MM.1S (cell line): ENCODE measurements around the gene LRRC27.
"Not testable (repeated sequence)": the region's sequence is repeated elsewhere in the genome, so short reads cannot be mapped to it uniquely, and the experiment has no call there.

Source experiments
- DNase-seq: peaks from one replicate; pipeline ENCODE4 v3.0.0-alpha.2; 2015
- H2AFZ ChIP-seq: fragments of 300-600 bp; sonication (generic); 2 replicates; pipeline ENCODE4 v1.6.0; 2016; ENCODE audit warnings: antibody characterized with exemption, low read length
- H3F3A ChIP-seq: fragments of 300-600 bp; sonication (generic); 2 replicates; pipeline ENCODE4 v1.6.1; 2016; ENCODE audit warnings: mild to moderate bottlenecking, antibody characterized with exemption, low read length, moderate library complexity, mixed read lengths; ENCODE audit not compliant: insufficient read depth
- H3K27ac ChIP-seq: fragments of 300-600 bp; sonication (generic); 2 replicates; pipeline ENCODE4 v1.5.1; 2016; ENCODE audit warnings: mild to moderate bottlenecking, low read length
- H3K27me3 ChIP-seq: fragments of 300-600 bp; sonication (generic); replicated peaks from 2 replicates; pipeline ENCODE4 v1.6.0; 2016; ENCODE audit warnings: low read length; ENCODE audit not compliant: insufficient read depth
- H3K36me3 ChIP-seq: fragments of 300-600 bp; sonication (generic); replicated peaks from 2 replicates; pipeline ENCODE4 v1.6.1; 2016; ENCODE audit warnings: mild to moderate bottlenecking, low read length, mixed read lengths; ENCODE audit not compliant: insufficient read depth
- H3K4me1 ChIP-seq: fragments of 300-600 bp; sonication (generic); 2 replicates; pipeline ENCODE4 v1.6.1; 2016; ENCODE audit warnings: low read length, mixed read lengths
- H3K4me2 ChIP-seq: fragments of 300-600 bp; sonication (generic); 2 replicates; pipeline ENCODE4 v1.6.0; 2016; ENCODE audit warnings: low read depth, low read length
- H3K4me3 ChIP-seq: fragments of 300-600 bp; sonication (generic); 2 replicates; pipeline ENCODE4 v1.5.1; 2016; ENCODE audit warnings: low read length, mixed read lengths
- H3K79me2 ChIP-seq: fragments of 300-600 bp; sonication (generic); 2 replicates; pipeline ENCODE4 v1.6.1; 2016; ENCODE audit warnings: mixed run types, low read length, mixed read lengths
- H3K9ac ChIP-seq: fragments of 300-600 bp; sonication (generic); 2 replicates; pipeline ENCODE4 v1.6.1; 2016; ENCODE audit warnings: low read length, mixed read lengths
- H3K9me2 ChIP-seq: fragments of 300-600 bp; sonication (generic); replicated peaks from 2 replicates; pipeline ENCODE4 v1.6.1; 2016; ENCODE audit warnings: mild to moderate bottlenecking, low read length, mixed read lengths; ENCODE audit not compliant: insufficient read depth
- H3K9me3 ChIP-seq: fragments of 300-600 bp; sonication (generic); replicated peaks from 2 replicates; pipeline ENCODE4 v1.6.1; 2016; ENCODE audit warnings: mild to moderate bottlenecking, low read length, mixed read lengths; ENCODE audit not compliant: insufficient read depth
- H4K20me1 ChIP-seq: fragments of 300-600 bp; sonication (generic); 2 replicates; pipeline ENCODE4 v1.6.1; 2016; ENCODE audit warnings: mild to moderate bottlenecking, low read length, moderate library complexity, mixed read lengths; ENCODE audit not compliant: insufficient read depth
- CTCF ChIP-seq: fragments of 300-600 bp; sonication (generic); IDR thresholded peaks from 2 replicates; pipeline ENCODE4 v1.5.1; 2016; ENCODE audit warnings: antibody characterized with exemption, low read length, mixed read lengths
- EZH2 ChIP-seq: fragments of 300-600 bp; sonication (generic); optimal IDR thresholded peaks from 2 replicates; pipeline ENCODE3; 2017; ENCODE audit warnings: low read depth, mild to moderate bottlenecking, antibody characterized with exemption, low read length, mixed read lengths
- EZH2phosphoT487 ChIP-seq: fragments of 300-600 bp; sonication (generic); IDR thresholded peaks from 2 replicates; pipeline ENCODE4 v1.6.1; 2018; ENCODE audit warnings: antibody characterized with exemption, low read length

Gene LRRC27

GRCh38 chr10:132375116-132375794 lies 43.3 kb downstream of the LRRC27 start:
- Histone ChIP-seq H3F3A (no peaks in the 10 kb centered on the region), H3K9me2 (no peaks in the 10 kb centered on the region), H3K36me3 (no peaks in the 10 kb centered on the region), H3K4me2 (no peak overlapping the region), H3K79me2 (no peaks in the 10 kb centered on the region), H3K27me3 (peaks cover 83% of the 10 kb centered on the region), H3K9me3 (no peaks in the 10 kb centered on the region), H3K27ac (no peak overlapping the region), H3K9ac (no peak overlapping the region), H2AFZ (no peak overlapping the region), H3K4me1 (no peaks in the 10 kb centered on the region), H4K20me1 (no peaks in the 10 kb centered on the region), H3K4me3 (no peak overlapping the region)
- DNase-seq: no peak
- TF ChIP-seq CTCF (no peak), EZH2phosphoT487 (no peak)

GRCh38 chr10:132375795-132376297 lies 43.9 kb downstream of the LRRC27 start:
- no peaks in the 10 kb centered on the region for H3K36me3 ChIP-seq
- no peak for DNase-seq
- H3K4me3 ChIP-seq: no peak overlapping the region
- H3K27ac ChIP-seq: no peak overlapping the region
- H3K9me2 ChIP-seq: no peaks in the 10 kb centered on the region
- H3K4me1 ChIP-seq: no peaks in the 10 kb centered on the region
- no peak overlapping the region for H3K4me2 ChIP-seq
- TF ChIP-seq EZH2 (no peak), EZH2phosphoT487 (no peak), CTCF (no peak)
- no peak overlapping the region for H3K9ac ChIP-seq
- H3K79me2 ChIP-seq: no peaks in the 10 kb centered on the region
- H4K20me1 ChIP-seq: no peaks in the 10 kb centered on the region
- H3F3A ChIP-seq: no peaks in the 10 kb centered on the region
- peaks cover 85% of the 10 kb centered on the region for H3K27me3 ChIP-seq
- no peak overlapping the region for H2AFZ ChIP-seq
- H3K9me3 ChIP-seq: no peaks in the 10 kb centered on the region

GRCh38 chr10:132376394-132376851 lies 44.4 kb downstream of the LRRC27 start:
- Histone ChIP-seq H4K20me1 (no peaks in the 10 kb centered on the region), H3K27ac (no peak overlapping the region), H3K4me1 (no peaks in the 10 kb centered on the region), H3K9me2 (no peaks in the 10 kb centered on the region), H3F3A (no peaks in the 10 kb centered on the region), H3K9ac (no peak overlapping the region), H3K27me3 (peaks cover 85% of the 10 kb centered on the region), H3K9me3 (no peaks in the 10 kb centered on the region), H3K36me3 (no peaks in the 10 kb centered on the region), H2AFZ (no peak overlapping the region), H3K4me2 (no peak overlapping the region), H3K79me2 (no peaks in the 10 kb centered on the region), H3K4me3 (no peak overlapping the region)
- no peak for DNase-seq
- no peak for TF ChIP-seq EZH2phosphoT487

- Histone ChIP-seq H3K4me2 (no peak overlapping the region), H3K9me3 (no peaks in the 10 kb centered on the region), H2AFZ (no peak overlapping the region), H3F3A (no peaks in the 10 kb centered on the region), H3K27me3 (peaks cover 94% of the 10 kb centered on the region), H3K9me2 (no peaks in the 10 kb centered on the region), H4K20me1 (no peaks in the 10 kb centered on the region), H3K36me3 (no peaks in the 10 kb centered on the region), H3K9ac (no peak overlapping the region), H3K27ac (no peak overlapping the region), H3K4me1 (no peaks in the 10 kb centered on the region), H3K4me3 (no peak overlapping the region), H3K79me2 (no peaks in the 10 kb centered on the region)
- no peak for DNase-seq
- TF ChIP-seq EZH2phosphoT487: no peak
- no peak for TF ChIP-seq EZH2
- TF ChIP-seq CTCF: no peak
Observed at GRCh38 chr10:132377326-132377725, 45.3 kb downstream of the LRRC27 start.

GRCh38 chr10:132379026-132379425 lies 47.0 kb downstream of the LRRC27 start:
- H3K36me3 ChIP-seq, H3K9me2 ChIP-seq, H3F3A ChIP-seq, H3K79me2 ChIP-seq, DNase-seq, H3K9ac ChIP-seq, H3K4me1 ChIP-seq, H3K4me2 ChIP-seq, H4K20me1 ChIP-seq, H3K4me3 ChIP-seq, H2AFZ ChIP-seq, H3K9me3 ChIP-seq, H3K27ac ChIP-seq: not testable (repeated sequence)
- peaks cover 94% of the 10 kb centered on the region for H3K27me3 ChIP-seq
